ENCODE measurements around the gene TSPAN9.

The TSPAN9 gene

GRCh38 chr12:3098436-3098835 lies 21.3 kb downstream of the TSPAN9 start:
- no peaks in the 10 kb centered on the region for H3K36me3 ChIP-seq (ENCODE audit: control insufficient read depth, insufficient read depth, low read length)
- H3K4me1 ChIP-seq (ENCODE audit: control insufficient read depth, insufficient read depth, low read length), result peaks cover 13% of the 10 kb centered on the region
- no peaks in the 10 kb centered on the region for H3K27me3 ChIP-seq (ENCODE audit: control insufficient read depth, insufficient read depth, low read length)
- no peak overlapping the region for H3K9ac ChIP-seq (ENCODE audit: low read length)
- H3K4me3 ChIP-seq (ENCODE audit: low read length), result no peak overlapping the region
- no peaks in the 10 kb centered on the region for H3K9me3 ChIP-seq (ENCODE audit: control insufficient read depth, low read length)

- Histone ChIP-seq H3K4me1 (ENCODE audit: control insufficient read depth, insufficient read depth, low read length) (peaks cover 19% of the 10 kb centered on the region), H3K9ac (ENCODE audit: low read length) (no peak overlapping the region), H3K36me3 (ENCODE audit: control insufficient read depth, insufficient read depth, low read length) (no peaks in the 10 kb centered on the region), H3K4me3 (ENCODE audit: low read length) (no peak overlapping the region), H3K27me3 (ENCODE audit: control insufficient read depth, insufficient read depth, low read length) (no peaks in the 10 kb centered on the region), H3K9me3 (ENCODE audit: control insufficient read depth, low read length) (no peaks in the 10 kb centered on the region)
Observed at GRCh38 chr12:3099146-3099545, 22.0 kb downstream of the TSPAN9 start.

GRCh38 chr12:3101309-3102024 lies 24.3 kb downstream of the TSPAN9 start:
- H3K4me1 ChIP-seq (ENCODE audit: control insufficient read depth, insufficient read depth, low read length), result peaks cover 30% of the 10 kb centered on the region
- H3K27me3 ChIP-seq (ENCODE audit: control insufficient read depth, insufficient read depth, low read length), result no peaks in the 10 kb centered on the region
- no peak overlapping the region for H3K4me3 ChIP-seq (ENCODE audit: low read length)
- H3K36me3 ChIP-seq (ENCODE audit: control insufficient read depth, insufficient read depth, low read length), result no peaks in the 10 kb centered on the region
- H3K9ac ChIP-seq (ENCODE audit: low read length), result no peak overlapping the region
- H3K9me3 ChIP-seq (ENCODE audit: control insufficient read depth, low read length), result no peaks in the 10 kb centered on the region

GRCh38 chr12:3102771-3103410 lies 25.7 kb downstream of the TSPAN9 start:
- Histone ChIP-seq H3K4me1 (ENCODE audit: control insufficient read depth, insufficient read depth, low read length) (peaks cover 20% of the 10 kb centered on the region), H3K9me3 (ENCODE audit: control insufficient read depth, low read length) (no peaks in the 10 kb centered on the region)

GRCh38 chr12:3103806-3104205 lies 26.6 kb downstream of the TSPAN9 start:
- H3K9me3 ChIP-seq (ENCODE audit: control insufficient read depth, low read length), result no peaks in the 10 kb centered on the region
- no peaks in the 10 kb centered on the region for H3K36me3 ChIP-seq (ENCODE audit: control insufficient read depth, insufficient read depth, low read length)
- H3K4me3 ChIP-seq (ENCODE audit: low read length), result no peak overlapping the region
- no peak overlapping the region for H3K9ac ChIP-seq (ENCODE audit: low read length)
- peaks cover 16% of the 10 kb centered on the region for H3K4me1 ChIP-seq (ENCODE audit: control insufficient read depth, insufficient read depth, low read length)
- H3K27me3 ChIP-seq (ENCODE audit: control insufficient read depth, insufficient read depth, low read length), result no peaks in the 10 kb centered on the region

More at GRCh38 chr12:3102771-3103410, 25.7 kb downstream of the TSPAN9 start:
- Histone ChIP-seq H3K4me3 (ENCODE audit: low read length) (no peak overlapping the region), H3K9ac (ENCODE audit: low read length) (no peak overlapping the region), H3K27me3 (ENCODE audit: control insufficient read depth, insufficient read depth, low read length) (no peaks in the 10 kb centered on the region), H3K36me3 (ENCODE audit: control insufficient read depth, insufficient read depth, low read length) (no peaks in the 10 kb centered on the region)

GRCh38 chr12:3105690-3106479 lies 28.7 kb downstream of the TSPAN9 start:
- H3K9me3 ChIP-seq (ENCODE audit: control insufficient read depth, low read length), result no peaks in the 10 kb centered on the region
- H3K4me3 ChIP-seq (ENCODE audit: low read length), result no peak overlapping the region
- no peaks in the 10 kb centered on the region for H3K27me3 ChIP-seq (ENCODE audit: control insufficient read depth, insufficient read depth, low read length)
- H3K36me3 ChIP-seq (ENCODE audit: control insufficient read depth, insufficient read depth, low read length), result no peaks in the 10 kb centered on the region
- no peak overlapping the region for H3K9ac ChIP-seq (ENCODE audit: low read length)
- H3K4me1 ChIP-seq (ENCODE audit: control insufficient read depth, insufficient read depth, low read length), result peaks cover 16% of the 10 kb centered on the region

GRCh38 chr12:3106579-3106978 lies 29.4 kb downstream of the TSPAN9 start:
- H3K4me1 ChIP-seq (ENCODE audit: control insufficient read depth, insufficient read depth, low read length), result peaks cover 16% of the 10 kb centered on the region

GRCh38 chr12:3107071-3107583 lies 29.9 kb downstream of the TSPAN9 start:
- Histone ChIP-seq H3K4me3 (ENCODE audit: low read length) (no peak overlapping the region), H3K9me3 (ENCODE audit: control insufficient read depth, low read length) (no peaks in the 10 kb centered on the region), H3K4me1 (ENCODE audit: control insufficient read depth, insufficient read depth, low read length) (peaks cover 16% of the 10 kb centered on the region), H3K27me3 (ENCODE audit: control insufficient read depth, insufficient read depth, low read length) (no peaks in the 10 kb centered on the region), H3K9ac (ENCODE audit: low read length) (no peak overlapping the region), H3K36me3 (ENCODE audit: control insufficient read depth, insufficient read depth, low read length) (no peaks in the 10 kb centered on the region)

More at GRCh38 chr12:3106579-3106978, 29.4 kb downstream of the TSPAN9 start:
- no peaks in the 10 kb centered on the region for H3K9me3 ChIP-seq (ENCODE audit: control insufficient read depth, low read length)
- no peak overlapping the region for H3K4me3 ChIP-seq (ENCODE audit: low read length)
- H3K27me3 ChIP-seq (ENCODE audit: control insufficient read depth, insufficient read depth, low read length), result no peaks in the 10 kb centered on the region
- H3K9ac ChIP-seq (ENCODE audit: low read length), result no peak overlapping the region
- no peaks in the 10 kb centered on the region for H3K36me3 ChIP-seq (ENCODE audit: control insufficient read depth, insufficient read depth, low read length)

- Histone ChIP-seq H3K9ac (ENCODE audit: low read length) (no peak overlapping the region), H3K9me3 (ENCODE audit: control insufficient read depth, low read length) (no peaks in the 10 kb centered on the region), H3K27me3 (ENCODE audit: control insufficient read depth, insufficient read depth, low read length) (no peaks in the 10 kb centered on the region), H3K36me3 (ENCODE audit: control insufficient read depth, insufficient read depth, low read length) (no peaks in the 10 kb centered on the region), H3K4me1 (ENCODE audit: control insufficient read depth, insufficient read depth, low read length) (peaks cover 16% of the 10 kb centered on the region), H3K4me3 (ENCODE audit: low read length) (no peak overlapping the region)
Observed at GRCh38 chr12:3107954-3108353, 30.8 kb downstream of the TSPAN9 start.

GRCh38 chr12:3110578-3110977 lies 33.4 kb downstream of the TSPAN9 start:
- Histone ChIP-seq H3K4me1 (ENCODE audit: control insufficient read depth, insufficient read depth, low read length) (no peaks in the 10 kb centered on the region), H3K27me3 (ENCODE audit: control insufficient read depth, insufficient read depth, low read length) (no peaks in the 10 kb centered on the region), H3K36me3 (ENCODE audit: control insufficient read depth, insufficient read depth, low read length) (no peaks in the 10 kb centered on the region), H3K4me3 (ENCODE audit: low read length) (no peak overlapping the region), H3K9me3 (ENCODE audit: control insufficient read depth, low read length) (no peaks in the 10 kb centered on the region), H3K9ac (ENCODE audit: low read length) (no peak overlapping the region)

GRCh38 chr12:3113671-3114325 lies 36.6 kb downstream of the TSPAN9 start:
- Histone ChIP-seq H3K27me3 (ENCODE audit: control insufficient read depth, insufficient read depth, low read length) (no peaks in the 10 kb centered on the region), H3K4me3 (ENCODE audit: low read length) (no peak overlapping the region), H3K36me3 (ENCODE audit: control insufficient read depth, insufficient read depth, low read length) (no peaks in the 10 kb centered on the region), H3K9ac (ENCODE audit: low read length) (no peak overlapping the region), H3K9me3 (ENCODE audit: control insufficient read depth, low read length) (no peaks in the 10 kb centered on the region), H3K4me1 (ENCODE audit: control insufficient read depth, insufficient read depth, low read length) (no peaks in the 10 kb centered on the region)

Measured in mucosa of stomach (tissue), 1 donor.